Astrocyte (in vitro differentiated cells and primary cell): ENCODE measurements around the gene ARHGAP32. TPM values are rescaled to one million over a fixed set of nuclear protein-coding genes. Genes with fewer than 3 reads are reported as not detected.

Experiments used
- DNase-seq: peaks from one replicate; pipeline ENCODE4 v3.0.0-alpha.2; 2010; ENCODE audit warnings: low read depth
- FAIRE-seq: peaks from 2 replicates; lab custom pipeline; 2011; peaks lifted over from hg19 to GRCh38; lab: Jason Lieb, UNC
- H2AFZ ChIP-seq: 2 replicates; pipeline ENCODE4 v1.6.0; 2012; ENCODE audit warnings: low read depth, low read length, inconsistent platforms
- H3K27ac ChIP-seq: 2 replicates; pipeline ENCODE4 v1.5.1; 2011; ENCODE audit warnings: low read depth, low read length, inconsistent platforms
- H3K27me3 ChIP-seq: 2 replicates; pipeline ENCODE4 v1.6.0; 2011; ENCODE audit warnings: low read length, inconsistent platforms; ENCODE audit not compliant: insufficient read depth
- H3K36me3 ChIP-seq: 2 replicates; pipeline ENCODE4 v1.5.1; 2011; ENCODE audit warnings: low read length, inconsistent platforms; ENCODE audit not compliant: insufficient read depth
- H3K4me1 ChIP-seq: 2 replicates; pipeline ENCODE4 v1.5.1; 2011; ENCODE audit warnings: low read length, inconsistent platforms; ENCODE audit not compliant: insufficient read depth
- H3K4me2 ChIP-seq: 2 replicates; pipeline ENCODE4 v1.6.0; 2012; ENCODE audit warnings: low read length, inconsistent platforms
- H3K4me3 ChIP-seq: 2 replicates; pipeline ENCODE4 v1.5.1; 2011; ENCODE audit warnings: low read depth, mild to moderate bottlenecking, low read length, inconsistent platforms; ENCODE audit not compliant: insufficient read depth
- H3K79me2 ChIP-seq: 2 replicates; pipeline ENCODE4 v1.6.0; 2012; ENCODE audit warnings: mild to moderate bottlenecking, low read length, inconsistent platforms; ENCODE audit not compliant: insufficient read depth
- H3K9ac ChIP-seq: 2 replicates; pipeline ENCODE4 v1.6.0; 2012; ENCODE audit warnings: mild to moderate bottlenecking, low read length, inconsistent platforms
- H3K9me3 ChIP-seq: 2 replicates; pipeline ENCODE4 v1.5.1; 2012; ENCODE audit warnings: low read depth, mild to moderate bottlenecking, low read length, inconsistent platforms; ENCODE audit not compliant: insufficient read depth
- H4K20me1 ChIP-seq: 2 replicates; pipeline ENCODE4 v1.6.0; 2012; ENCODE audit warnings: low read length, inconsistent platforms; ENCODE audit not compliant: insufficient read depth
- H3K27ac Mint-ChIP-seq: one replicate; pipeline ENCODE4 v1.8.0; 2021; ENCODE audit warnings: mild to moderate bottlenecking, mixed read lengths; ENCODE audit not compliant: unreplicated experiment
- H3K27me3 Mint-ChIP-seq: one replicate; pipeline ENCODE4 v1.8.0; 2021; ENCODE audit warnings: low read depth, mixed read lengths; ENCODE audit not compliant: unreplicated experiment
- H3K36me3 Mint-ChIP-seq: one replicate; pipeline ENCODE4 v1.8.0; 2021; ENCODE audit warnings: low read depth, mixed read lengths; ENCODE audit not compliant: unreplicated experiment
- H3K4me1 Mint-ChIP-seq: one replicate; pipeline ENCODE4 v1.8.0; 2021; ENCODE audit warnings: low read depth, mixed read lengths; ENCODE audit not compliant: unreplicated experiment
- H3K4me3 Mint-ChIP-seq: one replicate; pipeline ENCODE4 v1.8.0; 2021; ENCODE audit warnings: mild to moderate bottlenecking, moderate library complexity, mixed read lengths; ENCODE audit not compliant: unreplicated experiment
- H3K9me3 Mint-ChIP-seq: one replicate; pipeline ENCODE4 v1.8.0; 2021; ENCODE audit warnings: mild to moderate bottlenecking, mixed read lengths; ENCODE audit not compliant: unreplicated experiment
- EZH2 ChIP-seq: IDR thresholded peaks from 2 replicates; pipeline ENCODE4 v1.6.1; 2012; ENCODE audit warnings: mild to moderate bottlenecking, low read length, inconsistent platforms; ENCODE audit not compliant: insufficient read depth
- total RNA-seq: library from RNA; stranded (reverse); gene quantifications from 2 replicates; pipeline ENCODE4 v1.2.1, GENCODE V29; 2021
- TF ChIP-seq, protein P1 (sequence below): IDR thresholded peaks from 2 replicates; pipeline ENCODE4 v1.5.1; 2011; ENCODE audit warnings: low read depth, mild to moderate bottlenecking, inconsistent platforms, low read length, moderate library complexity; ENCODE audit not compliant: insufficient read depth

Gene ARHGAP32
- total RNA-seq, 1 donor from 2014 or later = 21.6 TPM

DNA sequence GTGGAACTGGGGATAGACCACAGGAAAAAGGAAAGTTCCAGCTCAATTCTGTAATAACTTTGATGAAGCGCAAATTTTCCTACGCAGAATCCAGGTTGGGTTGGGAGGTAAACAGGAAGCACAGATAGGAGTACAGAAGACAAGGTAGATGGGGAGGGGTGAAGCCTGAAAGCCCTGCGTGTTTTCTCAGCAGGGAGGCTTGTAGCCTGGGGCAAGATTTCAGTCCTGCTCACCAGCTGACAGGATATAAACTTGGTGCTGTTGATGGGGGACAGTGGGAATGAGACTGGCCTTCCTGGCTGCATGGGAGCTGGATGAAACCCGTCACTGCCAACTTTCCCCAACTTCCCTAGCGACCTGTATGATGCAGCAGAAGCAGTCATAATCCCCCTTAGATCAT lies 114.9 kb downstream of the ARHGAP32 start:
- Mint-ChIP-seq H3K4me3 (no peak overlapping the region), H3K27ac (no peak overlapping the region), H3K9me3 (peaks cover 3% of the 10 kb centered on the region), H3K36me3 (peaks cover 5% of the 10 kb centered on the region), H3K4me1 (no peaks in the 10 kb centered on the region), H3K27me3 (no peaks in the 10 kb centered on the region)
- TF ChIP-seq EZH2 = no peak
- TF ChIP-seq, protein P1, sequence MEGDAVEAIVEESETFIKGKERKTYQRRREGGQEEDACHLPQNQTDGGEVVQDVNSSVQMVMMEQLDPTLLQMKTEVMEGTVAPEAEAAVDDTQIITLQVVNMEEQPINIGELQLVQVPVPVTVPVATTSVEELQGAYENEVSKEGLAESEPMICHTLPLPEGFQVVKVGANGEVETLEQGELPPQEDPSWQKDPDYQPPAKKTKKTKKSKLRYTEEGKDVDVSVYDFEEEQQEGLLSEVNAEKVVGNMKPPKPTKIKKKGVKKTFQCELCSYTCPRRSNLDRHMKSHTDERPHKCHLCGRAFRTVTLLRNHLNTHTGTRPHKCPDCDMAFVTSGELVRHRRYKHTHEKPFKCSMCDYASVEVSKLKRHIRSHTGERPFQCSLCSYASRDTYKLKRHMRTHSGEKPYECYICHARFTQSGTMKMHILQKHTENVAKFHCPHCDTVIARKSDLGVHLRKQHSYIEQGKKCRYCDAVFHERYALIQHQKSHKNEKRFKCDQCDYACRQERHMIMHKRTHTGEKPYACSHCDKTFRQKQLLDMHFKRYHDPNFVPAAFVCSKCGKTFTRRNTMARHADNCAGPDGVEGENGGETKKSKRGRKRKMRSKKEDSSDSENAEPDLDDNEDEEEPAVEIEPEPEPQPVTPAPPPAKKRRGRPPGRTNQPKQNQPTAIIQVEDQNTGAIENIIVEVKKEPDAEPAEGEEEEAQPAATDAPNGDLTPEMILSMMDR = no peak
- H3K79me2 ChIP-seq = peaks cover 9% of the 10 kb centered on the region
- H3K4me2 ChIP-seq = no peak overlapping the region
- no peak overlapping the region for H3K9ac ChIP-seq
- FAIRE-seq (no peak), DNase-seq (no peak)
- H3K36me3 ChIP-seq = no peaks in the 10 kb centered on the region
- no peak overlapping the region for H3K27ac ChIP-seq
- no peaks in the 10 kb centered on the region for H3K27me3 ChIP-seq
- H3K9me3 ChIP-seq = no peaks in the 10 kb centered on the region
- H3K4me1 ChIP-seq = no peaks in the 10 kb centered on the region
- H2AFZ ChIP-seq = no peak overlapping the region
- no peak overlapping the region for H3K4me3 ChIP-seq
- peaks cover 14% of the 10 kb centered on the region for H4K20me1 ChIP-seq

DNA sequence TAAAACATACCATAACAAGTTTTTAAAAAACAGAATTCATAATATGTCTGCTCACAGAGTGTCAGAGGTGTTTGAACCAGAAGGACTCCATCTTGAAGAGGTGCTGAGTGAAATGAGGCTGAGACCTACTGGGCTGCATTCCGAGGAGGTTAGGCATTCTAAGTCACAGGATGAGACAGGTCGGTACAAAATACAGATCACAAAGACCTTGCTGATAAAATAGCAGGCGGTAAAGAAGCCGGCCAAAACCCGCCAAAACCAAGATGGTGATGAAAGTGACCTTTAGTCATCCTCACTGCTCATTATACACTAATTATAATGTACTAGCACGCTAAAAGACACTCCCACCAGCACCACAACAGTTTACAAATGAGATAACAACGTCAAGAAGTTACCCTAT lies 116.4 kb downstream of the ARHGAP32 start:
- Histone ChIP-seq H3K27me3 (no peaks in the 10 kb centered on the region), H2AFZ (no peak overlapping the region), H3K27ac (no peak overlapping the region), H3K4me3 (no peak overlapping the region), H3K36me3 (no peaks in the 10 kb centered on the region), H3K4me1 (no peaks in the 10 kb centered on the region), H4K20me1 (peaks cover 14% of the 10 kb centered on the region), H3K4me2 (no peak overlapping the region), H3K9ac (no peak overlapping the region), H3K9me3 (no peaks in the 10 kb centered on the region), H3K79me2 (peaks cover 9% of the 10 kb centered on the region)
- Mint-ChIP-seq H3K4me1 (no peaks in the 10 kb centered on the region), H3K27ac (no peak overlapping the region), H3K4me3 (no peak overlapping the region), H3K9me3 (no peaks in the 10 kb centered on the region), H3K36me3 (peaks cover 5% of the 10 kb centered on the region), H3K27me3 (no peaks in the 10 kb centered on the region)
- FAIRE-seq = no peak
- no peak for TF ChIP-seq EZH2
- TF ChIP-seq, protein P1 = no peak
- no peak for DNase-seq

DNA sequence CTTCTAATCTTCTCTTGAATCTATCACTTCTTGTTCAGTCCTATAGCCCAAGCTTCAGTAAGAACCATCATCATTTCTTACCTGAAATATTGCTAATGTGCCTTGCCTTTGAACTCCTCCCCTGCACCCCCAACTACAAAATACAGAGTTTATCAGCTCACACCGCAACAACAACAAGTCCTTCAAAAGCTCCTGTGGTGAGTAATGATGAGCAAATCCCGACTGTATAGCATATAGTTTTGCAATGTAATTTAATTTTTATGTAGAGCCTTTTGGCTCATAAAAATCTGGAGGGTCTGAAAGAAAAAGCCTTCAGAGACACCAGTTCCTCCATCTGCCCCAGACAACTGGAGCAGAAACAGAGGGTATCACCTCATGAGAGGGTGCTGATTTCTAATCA lies 124.7 kb downstream of the ARHGAP32 start:
- Histone ChIP-seq H3K36me3 (no peaks in the 10 kb centered on the region), H3K4me2 (no peak overlapping the region), H3K27me3 (no peaks in the 10 kb centered on the region), H2AFZ (no peak overlapping the region), H3K9me3 (no peaks in the 10 kb centered on the region), H3K4me1 (no peaks in the 10 kb centered on the region), H3K79me2 (no peaks in the 10 kb centered on the region), H3K9ac (no peak overlapping the region), H4K20me1 (peaks cover 4% of the 10 kb centered on the region), H3K27ac (no peak overlapping the region), H3K4me3 (no peak overlapping the region)
- TF ChIP-seq, protein P1 = no peak
- no peak for TF ChIP-seq EZH2
- DNase-seq = no peak
- Mint-ChIP-seq H3K27ac (no peak overlapping the region), H3K27me3 (no peaks in the 10 kb centered on the region), H3K36me3 (no peaks in the 10 kb centered on the region), H3K4me3 (no peak overlapping the region), H3K4me1 (no peaks in the 10 kb centered on the region), H3K9me3 (no peaks in the 10 kb centered on the region)
- FAIRE-seq = no peak
